Aorta (tissue), 5 donors: ENCODE measurements around the gene MIR17HG. TPM values are rescaled to one million over a fixed set of nuclear protein-coding genes. Genes with fewer than 3 reads are reported as not detected.
A peak's percentile ranks its signal among the peaks of the same experiment; 100 is the strongest.

ENCODE experiments used
- ATAC-seq: fragments of 200-7000 bp; cut with Tn5 transposase; one replicate; pipeline ENCODE4 v1.9.1; 2022; ENCODE audit warnings: moderate library complexity; ENCODE audit not compliant: low FRiP score
- DNase-seq, 2 donors: peaks; one replicate each; pipeline ENCODE4 v3.0.0-alpha.2; 2020
- H3K27ac ChIP-seq, 2 donors: one replicate each; pipeline ENCODE4 v1.5.1; 2013; ENCODE audit warnings: low read length in 2 of 2, mild to moderate bottlenecking in 2 of 2, moderate library complexity in 2 of 2, control low read depth in 1 of 2, inconsistent platforms in 1 of 2, low read depth in 1 of 2
- H3K27me3 ChIP-seq, 2 donors: one replicate each; pipeline ENCODE4 v1.6.1; 2013; ENCODE audit warnings: control low read depth in 1 of 2, low read length in 1 of 2, mild to moderate bottlenecking in 1 of 2, moderate library complexity in 1 of 2; ENCODE audit not compliant: insufficient read depth in 2 of 2, control insufficient read depth in 1 of 2
- H3K36me3 ChIP-seq, 2 donors: one replicate each; pipeline ENCODE4 v1.6.1; 2013; ENCODE audit warnings: control low read depth in 1 of 2, low read length in 1 of 2, mild to moderate bottlenecking in 1 of 2; ENCODE audit not compliant: insufficient read depth in 2 of 2, control insufficient read depth in 1 of 2
- H3K4me1 ChIP-seq, 2 donors: one replicate each; pipeline ENCODE4 v1.6.1; 2013; ENCODE audit warnings: low read length in 2 of 2, control low read depth in 1 of 2, mild to moderate bottlenecking in 1 of 2, moderate library complexity in 1 of 2; ENCODE audit not compliant: insufficient read depth in 2 of 2, control insufficient read depth in 1 of 2
- H3K4me3 ChIP-seq, 2 donors: one replicate each; pipeline ENCODE4 v1.5.1; 2013; ENCODE audit warnings: low read length in 2 of 2, control low read depth in 1 of 2, mild to moderate bottlenecking in 1 of 2
- H3K9me3 ChIP-seq: one replicate; pipeline ENCODE4 v1.6.1; 2013; ENCODE audit warnings: mild to moderate bottlenecking, low read length; ENCODE audit not compliant: control insufficient read depth
- WGBS, 2 donors: extraction: QIAGEN DNeasy Blood & Tissue Kit; methylation state at CpG; one replicate each; pipeline ENCODE4 v1.1.7; 2013; 5-methylcytosine and 5-hydroxymethylcytosine counted together
- intact Hi-C, 2 donors: fragments of 100-400 bp; cut with DNase I; formaldehyde crosslinking; loops; one replicate each; pipeline versions ENCODE4 v1.14.2 to v1.15.0; 2022
- long read RNA-seq, 2 donors: library from polyadenylated mRNA; unstranded; transcript quantifications; one replicate each; pipeline ENCODE4 v2.0.0, GENCODE V29; 2020 to 2021
- polyA plus RNA-seq, 2 donors: library from polyadenylated mRNA; stranded (reverse); fragments of 200-250 nt; gene quantifications; one replicate each; pipeline ENCODE4 v1.2.3, GENCODE V29; 2013
- total RNA-seq, 2 donors: library from RNA; stranded (reverse); fragmentation: NEBNext Ultra II Directional; extraction: Animal tissue kit (Norgen Biotek cat#: 25700); gene quantifications; one replicate each; pipeline ENCODE4 v1.2.1, GENCODE V29; 2021
- donor health status: healthy with polysubstance abuse.
- donor health status: Bipolar disorder and iron deficiency.
- donor health status: DM: no; HTN: no; CAD: no.
- donor health status: DM: no; HTN: no; CAD: no.
- donor health status: DM: yes; HTN: yes; CAD: no.

Gene MIR17HG
- total RNA-seq (1 to 10 TPM; 5.0 to 7.7 TPM), polyA plus RNA-seq (1 to 10 TPM; 1.0 to 2.6 TPM)
- long read RNA-seq, donor 1, partial matches to known transcripts: 0 of 1 reads
- long read RNA-seq, donor 1, other reads (novel, unspliced or antisense): 1 of 1 reads
- long read RNA-seq, donor 2, partial matches to known transcripts: 0 of 1 reads
- long read RNA-seq, donor 2, other reads (novel, unspliced or antisense): 1 of 1 reads

DNA sequence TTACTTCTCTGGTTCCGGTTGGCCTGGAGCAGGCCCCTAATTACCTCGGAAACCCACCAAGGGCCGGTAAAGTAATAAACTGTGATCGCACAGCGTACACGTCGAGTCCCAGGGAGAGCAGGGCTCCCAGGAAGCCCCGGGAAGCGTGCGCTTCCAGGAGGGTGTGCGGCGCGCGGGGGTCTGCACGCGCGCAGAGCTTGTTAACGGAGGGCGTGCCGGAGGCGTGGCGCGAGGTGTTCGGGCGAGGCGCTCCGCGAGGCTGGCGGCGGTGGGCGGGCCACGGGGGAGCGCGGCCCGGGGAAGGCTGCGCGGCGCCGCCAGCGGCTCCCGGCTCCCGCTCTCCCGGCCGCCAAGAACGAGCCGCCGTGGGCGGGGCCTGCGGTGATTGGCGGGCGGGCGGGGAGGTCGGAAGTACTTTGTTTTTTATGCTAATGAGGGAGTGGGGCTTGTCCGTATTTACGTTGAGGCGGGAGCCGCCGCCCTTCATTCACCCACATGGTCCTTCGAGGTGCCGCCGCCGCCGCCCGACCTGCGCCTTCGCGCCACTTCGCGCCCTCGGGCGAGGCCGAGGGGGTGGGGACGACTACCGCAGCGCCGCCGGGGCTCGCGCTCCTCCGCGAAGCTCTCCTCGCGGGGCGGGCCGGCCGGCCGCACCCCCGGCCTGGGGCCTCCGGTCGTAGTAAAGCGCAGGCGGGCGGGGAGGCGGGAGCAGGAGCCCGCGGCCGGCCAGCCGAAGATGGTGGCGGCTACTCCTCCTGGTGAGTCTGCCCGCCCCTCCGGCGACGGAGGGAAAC lies at the start of gene MIR17HG:
MIR17HG (plus strand) TSS at position 486 of the 794 bp plus-strand sequence.
- H3K36me3 ChIP-seq: peaks cover 2% of the 10 kb centered on the region in 2 donors
- intact Hi-C loops: loop anchor here in 1 of 2 donors (5.0 kb wide), 1 partner anchor 50 kb away; the partner anchor contains the start of gene GPC5
- H3K27me3 ChIP-seq: no peaks in the 10 kb centered on the region
- H3K9me3 ChIP-seq: no peaks in the 10 kb centered on the region
- peak; percentile 92 to 95 for DNase-seq
- no peaks in the 10 kb centered on the region for H3K4me1 ChIP-seq
- peak within 1 kb of the TSS; percentile 71 to 73 for H3K27ac ChIP-seq
- WGBS, 2 donors: 0 to 1% methylated on average over 79 to 103 of the region's 103 CpGs
- peak within 1 kb of the TSS; percentile 88 to 100 for H3K4me3 ChIP-seq
- peak; percentile 92 for ATAC-seq

DNA sequence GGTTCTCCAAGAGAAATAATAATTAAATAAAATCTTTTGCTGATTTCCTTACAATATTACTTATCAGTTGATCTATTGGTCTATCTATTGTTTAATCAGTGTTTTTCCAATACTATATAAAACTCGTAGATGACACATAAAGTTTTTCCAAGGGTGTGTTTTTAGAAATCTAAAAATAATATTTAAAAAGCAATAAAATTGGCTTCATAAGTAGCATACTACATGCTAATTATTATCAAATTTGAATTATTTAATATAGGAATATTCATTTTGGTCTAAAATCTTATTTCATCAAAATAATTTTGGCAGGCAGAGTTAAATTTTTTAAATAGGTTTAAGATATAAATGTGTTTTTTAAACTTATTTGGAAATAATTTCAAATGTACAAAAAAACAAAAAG lies 49.4 kb upstream of the MIR17HG start:
- DNase-seq: no peak
- no peaks in the 10 kb centered on the region for H3K36me3 ChIP-seq
- ATAC-seq: no peak
- no peak overlapping the region for H3K4me3 ChIP-seq
- H3K27ac ChIP-seq: no peak overlapping the region
- H3K27me3 ChIP-seq: no peaks in the 10 kb centered on the region
- no peaks in the 10 kb centered on the region for H3K9me3 ChIP-seq
- WGBS, 2 donors: 40 to 56% methylated on average over 1 of the region's 1 CpG
- H3K4me1 ChIP-seq: no peaks in the 10 kb centered on the region
- intact Hi-C loops: no loop called here

DNA sequence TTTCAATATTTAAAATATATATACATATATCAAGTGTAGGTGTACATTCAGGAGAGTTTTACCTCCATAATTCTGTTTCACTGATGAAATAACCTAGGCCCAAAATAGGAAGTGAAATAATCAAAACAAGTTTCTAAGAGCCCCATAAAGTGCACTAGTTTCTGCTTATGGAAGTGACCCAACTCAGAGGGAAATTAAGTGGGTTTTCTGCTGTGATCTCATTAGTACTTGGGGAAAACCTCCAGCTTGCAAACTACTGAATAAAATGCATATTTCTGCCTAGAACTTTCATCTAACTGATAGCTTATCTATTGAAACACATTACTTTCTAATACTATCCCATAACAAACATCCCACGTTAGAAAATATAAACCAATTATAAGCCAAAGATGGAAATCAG lies 45.4 kb upstream of the MIR17HG start:
- Histone ChIP-seq H3K9me3 (no peaks in the 10 kb centered on the region), H3K4me1 (no peaks in the 10 kb centered on the region), H3K27me3 (no peaks in the 10 kb centered on the region), H3K27ac (no peak overlapping the region), H3K36me3 (no peaks in the 10 kb centered on the region), H3K4me3 (no peak overlapping the region)
- 65 to 66% methylated on average over 1 of the region's 1 CpG for WGBS, 2 donors
- ATAC-seq (no peak), DNase-seq (no peak)
- intact Hi-C loops: no loop called here

DNA sequence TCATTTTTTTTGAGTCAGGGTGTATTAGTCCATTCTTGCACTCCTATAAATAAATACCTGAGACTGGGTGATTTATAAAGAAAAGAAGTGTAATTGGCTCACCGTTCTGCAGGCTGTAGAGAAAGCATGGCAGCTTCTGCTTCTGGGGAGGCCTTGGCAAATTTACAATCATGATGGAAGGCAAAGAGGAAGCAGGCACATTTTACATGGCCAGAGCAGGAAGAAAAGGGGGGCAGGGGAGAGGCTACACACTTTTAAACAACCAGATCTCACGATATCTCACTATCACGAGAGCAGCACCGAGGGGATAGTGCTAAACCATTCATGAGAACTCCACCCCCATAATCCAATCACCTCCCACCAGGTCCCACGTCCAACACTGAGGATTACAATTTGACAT lies 44.5 kb upstream of the MIR17HG start:
- Histone ChIP-seq H3K27ac (no peak overlapping the region), H3K4me3 (no peak overlapping the region), H3K36me3 (no peaks in the 10 kb centered on the region), H3K27me3 (no peaks in the 10 kb centered on the region), H3K4me1 (no peaks in the 10 kb centered on the region), H3K9me3 (no peaks in the 10 kb centered on the region)
- no peak for ATAC-seq
- DNase-seq: no peak
- WGBS, 2 donors: 79 to 82% methylated on average over 5 of the region's 5 CpGs
- intact Hi-C loops: no loop called here

DNA sequence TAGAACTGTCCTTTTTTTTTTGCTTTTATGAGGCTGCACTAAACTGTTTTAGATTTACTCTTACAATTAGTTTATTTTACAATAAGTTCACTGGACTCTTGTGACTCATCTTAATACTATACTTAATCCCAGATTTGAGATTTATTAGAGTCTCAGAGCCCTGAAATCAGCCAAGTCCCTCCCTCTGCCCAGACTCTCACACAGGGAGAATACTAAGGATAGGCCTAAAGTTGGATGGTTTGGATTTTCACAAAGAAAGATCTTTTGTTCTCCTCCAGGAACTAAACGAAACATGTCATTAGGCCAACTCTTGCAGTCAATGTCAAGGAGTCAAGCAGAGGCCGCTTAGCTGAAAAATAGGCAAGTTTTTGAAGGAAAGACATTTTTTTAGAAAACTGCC lies 42.7 kb upstream of the MIR17HG start:
- no peak for ATAC-seq
- intact Hi-C loops: no loop called here
- H3K27me3 ChIP-seq: no peaks in the 10 kb centered on the region
- WGBS, 2 donors: 81 to 90% methylated on average over 2 of the region's 2 CpGs
- H3K4me1 ChIP-seq: no peaks in the 10 kb centered on the region
- no peak for DNase-seq
- H3K9me3 ChIP-seq: no peaks in the 10 kb centered on the region
- H3K4me3 ChIP-seq: no peak overlapping the region
- no peak overlapping the region for H3K27ac ChIP-seq
- H3K36me3 ChIP-seq: no peaks in the 10 kb centered on the region

DNA sequence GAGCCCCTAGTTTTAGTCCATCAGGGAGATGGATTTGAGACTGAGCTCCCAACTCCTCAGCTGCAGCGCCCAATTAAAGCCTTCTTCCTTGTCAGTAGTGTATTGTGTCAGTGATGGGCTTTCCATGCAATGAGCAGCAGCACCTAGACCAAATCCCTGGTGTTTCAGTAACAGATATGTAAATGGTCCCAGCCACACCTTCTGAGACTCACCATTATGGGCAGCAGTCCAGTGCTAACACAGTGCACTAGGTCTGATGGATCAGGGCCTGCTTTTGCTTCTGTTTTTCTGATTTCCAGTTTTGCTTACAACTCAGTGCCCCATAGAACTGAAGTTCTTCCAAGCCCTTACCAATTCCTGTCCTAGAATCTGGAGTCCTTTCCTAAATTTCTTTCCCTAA lies 41.8 kb upstream of the MIR17HG start:
- intact Hi-C loops: no loop called here
- WGBS, 2 donors: 84 to 95% methylated on average over 1 of the region's 1 CpG
- no peak overlapping the region for H3K4me3 ChIP-seq
- no peaks in the 10 kb centered on the region for H3K9me3 ChIP-seq
- H3K4me1 ChIP-seq: no peaks in the 10 kb centered on the region
- H3K27ac ChIP-seq: no peak overlapping the region
- H3K27me3 ChIP-seq: no peaks in the 10 kb centered on the region
- DNase-seq (no peak), ATAC-seq (no peak)
- H3K36me3 ChIP-seq: no peaks in the 10 kb centered on the region

DNA sequence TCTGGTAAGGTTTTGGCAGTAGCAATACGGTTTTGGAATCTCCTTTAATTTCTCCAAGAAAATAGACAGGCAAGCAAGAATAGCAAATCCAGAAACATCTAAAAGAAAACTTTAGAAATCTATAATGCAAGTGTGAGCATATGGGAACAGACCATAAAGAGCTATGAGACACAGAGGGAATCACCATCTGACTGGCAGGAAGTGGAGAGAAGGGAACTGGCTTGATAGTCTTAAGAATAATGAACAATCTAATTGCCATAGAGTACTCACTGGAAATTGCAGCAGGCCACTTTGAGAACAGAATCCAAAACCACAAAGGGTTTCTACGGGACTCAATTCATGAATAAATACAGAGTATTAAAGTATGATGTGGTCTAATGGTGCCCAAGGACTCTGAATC lies 39.6 kb upstream of the MIR17HG start:
- H3K9me3 ChIP-seq: no peaks in the 10 kb centered on the region
- H3K4me3 ChIP-seq: no peak overlapping the region
- no peak for ATAC-seq
- no peaks in the 10 kb centered on the region for H3K4me1 ChIP-seq
- H3K27ac ChIP-seq: no peak overlapping the region
- 69 to 80% methylated on average over 2 of the region's 2 CpGs for WGBS, 2 donors
- H3K27me3 ChIP-seq: no peaks in the 10 kb centered on the region
- H3K36me3 ChIP-seq: no peaks in the 10 kb centered on the region
- DNase-seq: no peak
- intact Hi-C loops: no loop called here

DNA sequence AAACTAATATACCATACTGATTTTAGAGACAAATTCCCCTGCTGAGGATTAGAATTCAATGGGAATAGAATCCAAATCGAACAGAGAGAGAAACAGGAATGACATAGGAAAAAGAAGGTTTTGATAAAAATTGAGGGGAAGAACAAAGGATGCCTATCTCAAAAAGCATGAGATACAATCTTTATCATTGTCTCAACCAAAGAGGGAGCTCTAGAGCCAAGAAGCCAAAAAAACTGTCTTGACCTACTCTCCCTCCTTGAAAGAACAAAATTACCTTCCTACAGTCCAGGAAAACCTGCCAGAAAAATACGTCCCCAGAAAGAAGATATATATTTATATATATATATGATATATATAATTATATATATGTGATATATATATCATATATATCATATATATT lies 39.2 kb upstream of the MIR17HG start:
- Histone ChIP-seq H3K36me3 (no peaks in the 10 kb centered on the region), H3K27ac (no peak overlapping the region), H3K4me3 (no peak overlapping the region), H3K4me1 (no peaks in the 10 kb centered on the region), H3K27me3 (no peaks in the 10 kb centered on the region), H3K9me3 (no peaks in the 10 kb centered on the region)
- 41 to 65% methylated on average over 2 of the region's 2 CpGs for WGBS, 2 donors
- no peak for ATAC-seq
- no peak for DNase-seq
- intact Hi-C loops: no loop called here

DNA sequence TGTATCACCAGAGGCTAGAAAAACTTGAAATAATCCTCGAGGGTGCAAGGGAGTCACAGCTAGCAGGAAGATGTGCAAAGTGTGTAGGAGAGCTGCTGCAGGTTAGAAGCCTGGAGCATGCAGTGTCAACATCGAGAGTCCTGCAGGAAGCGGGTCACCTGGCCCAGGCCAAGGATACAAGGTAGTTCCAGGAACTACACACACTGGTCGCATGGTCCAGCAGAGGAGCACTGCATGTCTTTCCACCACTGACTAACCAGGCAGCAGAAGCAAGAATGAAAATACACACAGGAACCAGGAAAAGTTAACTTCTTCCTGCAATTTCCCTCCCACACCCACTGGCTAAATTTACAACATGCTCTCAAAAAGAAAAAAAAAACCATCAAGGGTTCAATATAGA lies 36.0 kb upstream of the MIR17HG start:
- Histone ChIP-seq H3K36me3 (no peaks in the 10 kb centered on the region), H3K27ac (no peak overlapping the region), H3K4me3 (no peak overlapping the region), H3K9me3 (no peaks in the 10 kb centered on the region), H3K4me1 (no peaks in the 10 kb centered on the region), H3K27me3 (no peaks in the 10 kb centered on the region)
- DNase-seq (peak in 1 of 2 donors; percentile 57), ATAC-seq (no peak)
- 67 to 80% methylated on average over 4 of the region's 4 CpGs for WGBS, 2 donors
- intact Hi-C loops: no loop called here
